ENCODE results near the gene DLK2. TPM values are rescaled to one million over a fixed set of nuclear protein-coding genes. Genes with fewer than 3 reads are reported as not detected.

DLK2 gene
- total and polyA plus RNA-seq, 2 of the 13 experiments (the other 11 are each of a cell fraction or from before 2014, with no cell fraction given): 1.2 to 3.8 TPM

- TF ChIP-seq, protein P1, sequence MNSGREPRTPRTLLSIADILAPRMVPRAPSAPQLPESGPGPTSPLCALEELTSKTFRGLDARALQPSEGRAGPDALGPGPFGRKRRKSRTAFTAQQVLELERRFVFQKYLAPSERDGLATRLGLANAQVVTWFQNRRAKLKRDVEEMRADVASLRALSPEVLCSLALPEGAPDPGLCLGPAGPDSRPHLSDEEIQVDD (CRISPR knock-in tag; IDR thresholded peaks at IDR 0.05; ENCODE audit: borderline replicate concordance): no peak
- TF ChIP-seq ATF7-NPFF (CRISPR knock-in tag; IDR thresholded peaks at IDR 0.05; ENCODE audit: low read depth) (no peak), FOXK2 (IDR thresholded peaks at IDR 0.05) (no peak)
These were observed 13.7 kb upstream of the DLK2 start (continued) for GRCh38 chr6:43468748-43469681.

DNA sequence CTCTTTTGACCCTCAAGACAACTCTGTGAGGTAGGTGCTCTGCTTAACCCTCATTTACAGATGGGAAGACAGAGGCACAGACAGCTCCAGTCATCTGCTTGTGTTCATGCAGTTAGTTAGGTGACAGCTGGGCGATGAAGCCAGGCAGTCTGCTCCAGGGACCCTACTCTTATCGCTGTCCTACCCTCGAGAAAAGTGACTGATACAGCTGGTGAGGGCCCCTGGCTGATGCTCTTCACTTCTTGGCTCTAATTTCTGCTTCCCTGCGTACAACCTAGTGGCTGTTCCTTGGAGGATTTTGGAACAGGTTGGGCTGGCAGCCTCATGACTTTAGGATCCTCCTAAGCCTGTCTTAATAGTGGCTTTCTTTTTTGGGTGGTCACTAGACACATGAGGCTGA lies 12.9 kb upstream of the DLK2 start:
- WGBS (ENCODE audit: low lambda C conversion rate): 16% methylated on average over 4 of the region's 4 CpGs
- no peak overlapping the region for H3K4me2 ChIP-seq (ENCODE audit: low read depth, low read length)
- H4K20me1 ChIP-seq (ENCODE audit: insufficient read depth, low read length): no peaks in the 10 kb centered on the region
- H3K4me1 ChIP-seq (ENCODE audit: insufficient read depth, low read length): no peaks in the 10 kb centered on the region; the same call in 1 of the 2 replicates
- in situ Hi-C loops (cut with HindIII; ENCODE audit: extremely low pct_ligation_motif_present, low pct_unique_long_range_greater_than_20kb) (no loop called here), intact Hi-C loops (cut with micrococcal nuclease; ENCODE audit: unreplicated experiment) (no loop called here)
- peak overlapping the region; percentile 6 for H2AFZ ChIP-seq (ENCODE audit: low read length)
- no peak overlapping the region for H3K9ac ChIP-seq (ENCODE audit: insufficient read depth, low read depth, low read length)
- no peak for DNase-seq (ENCODE audit: low spot score)
- H3K36me3 ChIP-seq (replicated peaks in 1 of 2; ENCODE audit: control insufficient read depth in 1 of 2, insufficient read depth in 2 of 2, low read length in 2 of 2): no peaks in the 10 kb centered on the region
- H3K27me3 ChIP-seq (ENCODE audit: control insufficient read depth in 1 of 2, insufficient read depth in 2 of 2, low read length in 2 of 2): peaks cover 0 to 17% of the 10 kb centered on the region in 2 experiments; a peak in 3 of 5 replicates
- no peaks in the 10 kb centered on the region for H3K79me2 ChIP-seq (ENCODE audit: insufficient read depth, low read length)
- ATAC-seq: peak; percentile 19
- no TSS peak for BruUV-seq (replicated peaks)
- no peak for FAIRE-seq
- no peaks in the 10 kb centered on the region for H3K9me3 ChIP-seq (ENCODE audit: low read length)
- ChIA-PET CTCF (ENCODE audit: low intra/inter-chr PET ratio, low total read pairs) (interaction anchor here (0.5 kb wide), 1 partner anchor 11 kb away, joined by 3 read pairs; no protein-coding TSS in a partner anchor), POLR2A (interaction anchor here (0.6 kb wide), 1 partner anchor 12 kb away, joined by 3 read pairs; no protein-coding TSS in a partner anchor)
- H3K27ac ChIP-seq (ENCODE audit: extremely low read length, insufficient read depth, low read length): no peak overlapping the region
- H3K4me3 ChIP-seq (replicated peaks in 1 of 3; ENCODE audit: insufficient read depth in 1 of 3, low read depth in 2 of 3, low read length in 3 of 3): no peak overlapping the region
- TF ChIP-seq ZNF563 (CRISPR knock-in tag; IDR thresholded peaks at IDR 0.05): no peak
- no peak for TF ChIP-seq ARHGAP35 (CRISPR knock-in tag; IDR thresholded peaks at IDR 0.05; ENCODE audit: borderline replicate concordance)
- TF ChIP-seq, protein P2, sequence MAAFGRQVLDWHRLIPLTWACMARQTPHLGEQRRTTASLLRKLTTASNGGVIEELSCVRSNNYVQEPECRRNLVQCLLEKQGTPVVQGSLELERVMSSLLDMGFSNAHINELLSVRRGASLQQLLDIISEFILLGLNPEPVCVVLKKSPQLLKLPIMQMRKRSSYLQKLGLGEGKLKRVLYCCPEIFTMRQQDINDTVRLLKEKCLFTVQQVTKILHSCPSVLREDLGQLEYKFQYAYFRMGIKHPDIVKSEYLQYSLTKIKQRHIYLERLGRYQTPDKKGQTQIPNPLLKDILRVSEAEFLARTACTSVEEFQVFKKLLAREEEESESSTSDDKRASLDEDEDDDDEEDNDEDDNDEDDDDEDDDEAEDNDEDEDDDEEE (CRISPR knock-in tag; IDR thresholded peaks at IDR 0.05): no peak
- no peak for TF ChIP-seq GABPB1 (CRISPR knock-in tag; IDR thresholded peaks at IDR 0.05)
- TF ChIP-seq, protein P3, sequence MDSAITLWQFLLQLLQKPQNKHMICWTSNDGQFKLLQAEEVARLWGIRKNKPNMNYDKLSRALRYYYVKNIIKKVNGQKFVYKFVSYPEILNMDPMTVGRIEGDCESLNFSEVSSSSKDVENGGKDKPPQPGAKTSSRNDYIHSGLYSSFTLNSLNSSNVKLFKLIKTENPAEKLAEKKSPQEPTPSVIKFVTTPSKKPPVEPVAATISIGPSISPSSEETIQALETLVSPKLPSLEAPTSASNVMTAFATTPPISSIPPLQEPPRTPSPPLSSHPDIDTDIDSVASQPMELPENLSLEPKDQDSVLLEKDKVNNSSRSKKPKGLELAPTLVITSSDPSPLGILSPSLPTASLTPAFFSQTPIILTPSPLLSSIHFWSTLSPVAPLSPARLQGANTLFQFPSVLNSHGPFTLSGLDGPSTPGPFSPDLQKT (CRISPR knock-in tag; IDR thresholded peaks at IDR 0.05; ENCODE audit: borderline replicate concordance): no peak
- no peak for TF ChIP-seq YEATS2 (CRISPR knock-in tag; IDR thresholded peaks at IDR 0.05; ENCODE audit: borderline replicate concordance)
- TF ChIP-seq ZNF205 (CRISPR knock-in tag; IDR thresholded peaks at IDR 0.05): no peak
- TF ChIP-seq PTBP1 (IDR thresholded peaks at IDR 0.05; ENCODE audit: low read depth, low read length, poor library complexity, severe bottlenecking): no peak
- TF ChIP-seq NFE2L2 (IDR thresholded peaks at IDR 0.05; ENCODE audit: low read length): no peak
- no peak for TF ChIP-seq GATAD2A (CRISPR knock-in tag; IDR thresholded peaks at IDR 0.05)
- TF ChIP-seq CSRNP2 (CRISPR knock-in tag; conservative IDR thresholded peaks at IDR 0.05; ENCODE audit: low read depth): no peak
- TF ChIP-seq ATM (IDR thresholded peaks at IDR 0.05; ENCODE audit: borderline replicate concordance): no peak
- no peak for TF ChIP-seq NKX3-1 (CRISPR knock-in tag; IDR thresholded peaks at IDR 0.05)
